ENCODE results near the gene SLC35F3. TPM values are rescaled to one million over a fixed set of nuclear protein-coding genes. Genes with fewer than 3 reads are reported as not detected.

SLC35F3 gene
- total RNA-seq, 2 donors from 2014 or later: 14.4 to 14.8 TPM

DNA sequence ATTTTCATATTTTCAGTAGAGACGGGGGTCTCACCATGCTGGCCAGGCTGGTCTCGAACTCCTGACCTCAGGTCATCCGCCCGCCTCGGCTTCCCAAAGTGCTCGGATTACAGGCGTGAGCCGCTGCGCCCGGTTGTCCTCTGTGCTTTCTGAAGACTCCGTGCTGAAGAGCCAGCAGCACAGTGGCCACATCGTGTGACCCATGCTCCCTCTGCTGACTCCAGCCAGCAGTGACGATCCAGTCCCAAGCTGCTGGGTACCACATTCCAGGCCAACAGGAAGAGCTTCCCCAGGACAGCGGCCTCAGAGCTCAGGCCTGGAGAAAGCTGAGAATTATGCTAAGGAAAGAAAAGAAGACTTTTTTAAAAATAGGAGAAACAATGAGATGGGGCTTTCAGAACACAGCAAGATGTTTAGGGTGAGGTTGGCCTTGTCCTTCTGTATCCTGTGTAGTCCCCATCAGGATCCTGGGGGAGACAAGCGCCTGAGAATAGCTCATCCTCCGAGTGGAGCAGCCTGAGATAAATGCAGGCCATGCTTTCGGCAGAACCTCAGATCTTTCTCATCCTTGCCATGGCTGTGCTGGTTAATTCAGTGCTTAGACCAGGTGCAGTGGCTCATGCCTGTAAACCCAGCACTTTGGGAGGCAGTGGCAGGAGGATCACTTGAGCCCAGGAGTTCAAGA is 207.1 kb downstream of the SLC35F3 start:
- no peaks in the 10 kb centered on the region for H3K27me3 ChIP-seq (ENCODE audit: control insufficient read depth, insufficient read depth, low read length, poor library complexity, severe bottlenecking)
- H3K9me3 Mint-ChIP-seq: no peaks in the 10 kb centered on the region
- H3K9me3 ChIP-seq (ENCODE audit: control insufficient read depth, low read length): no peaks in the 10 kb centered on the region
- WGBS, 2 experiments (ENCODE audit: insufficient coverage in 1 of 2, insufficient read length in 1 of 2): 51 to 53% methylated on average over 14 to 17 of the region's 17 CpGs
- H3K4me3 ChIP-seq (ENCODE audit: low read length): no peak overlapping the region
- DNase-seq: peak; percentile 93
- H3K4me1 Mint-ChIP-seq: peaks cover 7% of the 10 kb centered on the region
- no peaks in the 10 kb centered on the region for H3K36me3 ChIP-seq (ENCODE audit: control insufficient read depth, insufficient read depth, low read length)
- no peak overlapping the region for H3K27ac ChIP-seq (ENCODE audit: low read depth, low read length)
- no peak overlapping the region for H3K4me3 Mint-ChIP-seq
- no peak overlapping the region for H3K9ac ChIP-seq (ENCODE audit: extremely low read depth, low read length, poor library complexity, severe bottlenecking)
- H3K27ac Mint-ChIP-seq: no peak overlapping the region
- H3K36me3 Mint-ChIP-seq (ENCODE audit: low read depth): no peaks in the 10 kb centered on the region
- H3K4me1 ChIP-seq (ENCODE audit: control insufficient read depth, insufficient read depth, low read length): no peaks in the 10 kb centered on the region
- no peaks in the 10 kb centered on the region for H3K27me3 Mint-ChIP-seq (ENCODE audit: insufficient read depth)
- TF ChIP-seq, protein P1, sequence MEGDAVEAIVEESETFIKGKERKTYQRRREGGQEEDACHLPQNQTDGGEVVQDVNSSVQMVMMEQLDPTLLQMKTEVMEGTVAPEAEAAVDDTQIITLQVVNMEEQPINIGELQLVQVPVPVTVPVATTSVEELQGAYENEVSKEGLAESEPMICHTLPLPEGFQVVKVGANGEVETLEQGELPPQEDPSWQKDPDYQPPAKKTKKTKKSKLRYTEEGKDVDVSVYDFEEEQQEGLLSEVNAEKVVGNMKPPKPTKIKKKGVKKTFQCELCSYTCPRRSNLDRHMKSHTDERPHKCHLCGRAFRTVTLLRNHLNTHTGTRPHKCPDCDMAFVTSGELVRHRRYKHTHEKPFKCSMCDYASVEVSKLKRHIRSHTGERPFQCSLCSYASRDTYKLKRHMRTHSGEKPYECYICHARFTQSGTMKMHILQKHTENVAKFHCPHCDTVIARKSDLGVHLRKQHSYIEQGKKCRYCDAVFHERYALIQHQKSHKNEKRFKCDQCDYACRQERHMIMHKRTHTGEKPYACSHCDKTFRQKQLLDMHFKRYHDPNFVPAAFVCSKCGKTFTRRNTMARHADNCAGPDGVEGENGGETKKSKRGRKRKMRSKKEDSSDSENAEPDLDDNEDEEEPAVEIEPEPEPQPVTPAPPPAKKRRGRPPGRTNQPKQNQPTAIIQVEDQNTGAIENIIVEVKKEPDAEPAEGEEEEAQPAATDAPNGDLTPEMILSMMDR (conservative IDR thresholded peaks at IDR 0.05): peak; percentile 82

DNA sequence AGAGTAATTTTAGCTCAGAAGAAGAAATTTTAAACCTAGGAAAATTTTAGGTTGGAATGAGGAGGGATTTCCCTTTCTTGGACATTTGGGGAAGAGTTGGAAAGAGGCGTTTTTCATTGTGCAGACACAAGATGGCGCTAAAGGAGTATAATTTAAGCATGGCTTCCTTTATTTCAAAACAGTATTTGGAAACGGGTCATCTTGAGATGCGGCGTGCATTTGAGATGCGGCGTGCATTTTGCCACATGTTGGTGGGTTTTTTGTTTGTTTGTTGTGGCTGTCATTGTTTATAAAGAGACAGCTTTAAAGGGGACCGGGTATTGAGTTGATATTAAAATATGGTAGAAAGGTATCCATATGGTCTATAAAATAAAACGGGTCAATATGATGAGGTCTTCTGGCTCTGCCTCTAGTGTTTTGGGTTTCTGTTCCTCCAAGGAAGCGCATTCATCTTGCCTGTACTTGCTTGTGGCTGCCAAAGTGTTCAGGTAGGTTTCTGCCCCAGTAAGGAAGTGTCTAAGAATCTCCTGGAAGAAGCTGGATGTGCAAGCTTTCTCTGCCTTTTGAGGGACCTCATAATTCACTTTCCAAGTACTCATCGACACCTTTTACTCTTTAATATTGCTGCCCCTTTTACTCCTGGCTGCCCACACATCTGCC is 210.3 kb downstream of the SLC35F3 start:
- no peak overlapping the region for H3K27ac ChIP-seq (ENCODE audit: low read depth, low read length)
- H3K9me3 ChIP-seq (ENCODE audit: control insufficient read depth, low read length): no peaks in the 10 kb centered on the region
- no peaks in the 10 kb centered on the region for H3K36me3 ChIP-seq (ENCODE audit: control insufficient read depth, insufficient read depth, low read length)
- H3K27me3 ChIP-seq (ENCODE audit: control insufficient read depth, insufficient read depth, low read length, poor library complexity, severe bottlenecking): no peaks in the 10 kb centered on the region
- H3K9me3 Mint-ChIP-seq: no peaks in the 10 kb centered on the region
- H3K36me3 Mint-ChIP-seq (ENCODE audit: low read depth): no peaks in the 10 kb centered on the region
- H3K4me3 Mint-ChIP-seq: no peak overlapping the region
- no peaks in the 10 kb centered on the region for H3K27me3 Mint-ChIP-seq (ENCODE audit: insufficient read depth)
- peaks cover 2% of the 10 kb centered on the region for H3K4me1 ChIP-seq (ENCODE audit: control insufficient read depth, insufficient read depth, low read length)
- no peak overlapping the region for H3K4me3 ChIP-seq (ENCODE audit: low read length)
- TF ChIP-seq, protein P1 (conservative IDR thresholded peaks at IDR 0.05): peak; percentile 86
- H3K9ac ChIP-seq (ENCODE audit: extremely low read depth, low read length, poor library complexity, severe bottlenecking): no peak overlapping the region
- peak; percentile 60 for DNase-seq
- WGBS, 2 experiments (ENCODE audit: insufficient coverage in 1 of 2, insufficient read length in 1 of 2): 46 to 54% methylated on average over 8 to 11 of the region's 11 CpGs
- H3K4me1 Mint-ChIP-seq: peaks cover 11% of the 10 kb centered on the region
- H3K27ac Mint-ChIP-seq: no peak overlapping the region

DNA sequence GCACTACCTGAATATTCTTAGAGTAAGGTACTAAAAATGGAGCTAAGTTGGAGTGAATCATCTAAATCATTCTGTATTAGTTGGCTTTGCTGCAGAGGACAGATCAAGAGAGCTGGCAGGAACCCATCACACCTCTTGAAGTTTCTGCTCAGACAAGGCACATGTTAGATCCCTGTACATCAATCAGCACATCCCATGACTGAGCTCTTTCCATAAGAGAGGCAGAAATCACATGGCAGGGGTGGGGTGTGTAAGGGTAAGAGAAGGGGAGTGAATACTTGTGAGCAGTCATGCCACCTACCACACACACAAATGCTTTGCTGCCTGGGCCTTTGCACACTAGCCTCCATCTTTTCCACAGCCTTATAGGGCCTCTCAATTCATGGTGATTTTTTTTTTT is 214.4 kb downstream of the SLC35F3 start:
- Mint-ChIP-seq H3K27me3 (ENCODE audit: insufficient read depth) (peaks cover 2% of the 10 kb centered on the region), H3K27ac (no peak overlapping the region), H3K4me1 (peaks cover 16% of the 10 kb centered on the region), H3K4me3 (no peak overlapping the region), H3K9me3 (peaks cover 5% of the 10 kb centered on the region), H3K36me3 (ENCODE audit: low read depth) (no peaks in the 10 kb centered on the region)
- Histone ChIP-seq H3K27ac (ENCODE audit: low read depth, low read length) (no peak overlapping the region), H3K4me3 (ENCODE audit: low read length) (no peak overlapping the region), H3K4me1 (ENCODE audit: control insufficient read depth, insufficient read depth, low read length) (peaks cover 3% of the 10 kb centered on the region), H3K9me3 (ENCODE audit: control insufficient read depth, low read length) (peaks cover 3% of the 10 kb centered on the region), H3K9ac (ENCODE audit: extremely low read depth, low read length, poor library complexity, severe bottlenecking) (no peak overlapping the region), H3K36me3 (ENCODE audit: control insufficient read depth, insufficient read depth, low read length) (no peaks in the 10 kb centered on the region), H3K27me3 (ENCODE audit: control insufficient read depth, insufficient read depth, low read length, poor library complexity, severe bottlenecking) (no peaks in the 10 kb centered on the region)
- TF ChIP-seq, protein P1 (conservative IDR thresholded peaks at IDR 0.05): no peak
- DNase-seq: no peak
